GM18858 (cell line): ENCODE results near the gene GMIP.
"Not testable (repeated sequence)": the region's sequence is repeated elsewhere in the genome, so short reads cannot be mapped to it uniquely, and the experiment has no call there.

Experiments used
- ATAC-seq: cut with Tn5 transposase; IDR thresholded peaks from one replicate; pipeline ENCODE4 v1.9.1; 2021; ENCODE audit not compliant: unreplicated experiment

The GMIP gene

DNA sequence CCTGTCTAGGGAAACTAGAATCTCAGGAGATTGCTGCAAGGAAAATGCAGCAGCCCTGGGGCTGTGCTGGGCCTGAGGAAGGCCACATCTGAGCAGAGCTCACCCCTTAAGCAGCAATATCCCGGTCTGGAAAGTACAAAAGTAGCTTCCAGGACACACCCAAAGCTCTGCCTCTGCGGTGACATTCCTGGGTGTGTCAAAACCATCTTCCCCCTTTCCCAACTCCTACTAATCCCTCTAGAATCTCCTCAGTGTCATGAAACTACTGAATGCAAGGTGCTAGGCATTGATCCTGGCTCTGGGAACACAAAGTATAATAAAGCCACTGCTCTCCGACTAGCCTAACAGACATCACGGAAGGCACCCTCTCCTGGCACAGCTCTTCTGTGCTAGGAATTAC is 30.0 kb downstream of the GMIP start:
- ATAC-seq: no peak

DNA sequence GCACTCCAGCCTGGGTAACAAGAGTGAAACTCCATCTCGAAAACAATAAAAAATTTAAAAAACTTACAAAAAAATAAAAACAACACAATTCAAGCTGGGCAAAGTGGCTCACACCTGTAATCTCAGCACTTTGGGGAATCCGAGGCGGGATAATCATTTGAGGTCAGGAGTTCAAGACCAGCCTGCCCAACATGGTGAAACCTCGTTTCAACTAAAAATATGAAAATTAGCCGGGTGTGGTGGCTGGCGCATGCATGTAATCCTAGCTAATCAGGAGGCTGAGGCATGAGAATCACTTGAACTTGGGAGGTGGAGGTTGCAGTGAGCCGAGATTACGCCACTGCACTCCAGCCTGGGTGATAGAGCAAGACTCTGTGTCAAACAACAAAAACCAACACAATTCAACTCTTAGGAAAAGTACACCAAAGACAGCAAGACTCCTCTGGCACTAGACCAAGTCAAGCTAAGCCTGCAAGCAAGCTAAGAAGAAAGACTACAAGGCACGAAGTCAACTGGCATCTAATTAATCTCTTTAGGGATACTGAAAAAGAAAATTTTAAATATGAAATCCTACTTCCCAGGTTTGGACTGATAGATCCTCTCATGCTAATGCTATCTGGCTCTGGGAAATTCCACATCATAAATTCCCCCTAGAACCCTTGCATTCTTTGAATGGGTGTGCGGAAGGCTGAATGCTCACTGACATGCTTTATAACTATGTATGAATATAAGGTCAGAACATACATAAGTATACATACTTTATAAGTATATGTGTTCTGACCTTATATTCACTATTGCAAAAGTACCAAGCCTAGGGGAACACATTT is 32.9 kb downstream of the GMIP start:
- no peak for ATAC-seq

DNA sequence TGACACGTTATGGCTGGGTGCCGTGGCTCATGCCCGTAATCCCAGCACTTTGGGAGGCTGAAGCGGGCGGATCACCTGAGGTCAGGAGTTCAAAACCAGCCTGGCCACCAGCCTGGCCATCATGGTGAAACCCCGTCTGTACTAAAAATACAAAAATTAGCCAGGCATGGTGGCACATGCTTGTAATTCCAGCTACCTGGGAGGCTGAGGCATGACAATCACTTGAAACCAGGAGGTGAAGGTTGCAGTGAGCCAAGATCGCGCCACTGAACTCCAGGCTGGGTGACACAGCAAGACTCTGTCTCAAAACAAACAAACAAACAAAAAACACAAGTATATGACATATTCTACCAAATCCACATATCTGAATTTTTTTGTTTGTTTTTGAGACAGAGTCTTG is 36.8 kb downstream of the GMIP start:
- ATAC-seq: not testable (repeated sequence)

DNA sequence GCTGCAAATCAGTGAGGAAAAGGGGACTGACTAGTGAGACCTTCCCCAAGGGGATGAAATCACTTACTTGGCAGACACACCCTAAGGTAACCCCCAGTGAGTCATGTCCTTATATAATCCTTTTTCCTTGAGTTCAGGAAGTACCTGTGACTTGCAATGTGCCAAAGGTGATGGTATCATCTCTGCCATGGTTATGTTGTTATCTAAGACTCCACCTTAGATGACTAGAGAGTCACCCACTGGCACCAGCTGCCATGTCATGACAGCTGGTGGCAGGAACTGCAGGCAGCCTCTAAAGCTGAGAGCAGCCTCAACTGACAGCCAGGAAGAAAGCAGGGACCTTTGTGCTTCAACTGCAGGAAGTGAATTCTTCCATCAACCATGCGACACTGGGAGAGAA is 37.4 kb downstream of the GMIP start:
- no peak for ATAC-seq

DNA sequence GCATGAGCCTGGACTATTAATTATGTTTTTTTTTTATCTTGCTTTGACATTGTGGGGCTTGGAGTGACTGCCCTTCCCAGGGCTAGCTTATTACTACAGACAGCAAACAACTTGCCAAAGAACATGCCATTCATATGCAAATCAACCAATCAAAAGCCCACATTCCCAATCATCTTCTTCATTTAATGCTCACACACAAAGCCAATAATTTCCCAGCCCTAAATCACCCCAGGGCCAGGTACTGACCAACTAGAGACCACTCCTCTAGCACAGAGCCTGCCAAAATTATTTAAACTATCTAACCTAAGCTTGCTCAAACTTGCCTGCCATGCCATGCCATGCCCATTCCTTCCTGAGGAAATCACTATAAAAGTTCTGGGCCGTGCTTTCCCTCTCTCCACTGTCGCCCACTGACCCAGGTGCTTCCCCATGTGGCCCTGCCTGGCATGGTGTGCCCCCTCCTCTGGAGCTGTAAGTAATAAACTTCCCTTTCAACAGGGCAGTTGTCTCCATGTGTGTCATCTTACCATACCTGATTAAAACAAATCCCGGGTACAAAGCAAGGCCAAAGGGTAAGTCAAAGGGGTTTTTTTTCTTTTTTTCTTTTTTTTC is 40.6 kb downstream of the GMIP start:
- no peak for ATAC-seq

DNA sequence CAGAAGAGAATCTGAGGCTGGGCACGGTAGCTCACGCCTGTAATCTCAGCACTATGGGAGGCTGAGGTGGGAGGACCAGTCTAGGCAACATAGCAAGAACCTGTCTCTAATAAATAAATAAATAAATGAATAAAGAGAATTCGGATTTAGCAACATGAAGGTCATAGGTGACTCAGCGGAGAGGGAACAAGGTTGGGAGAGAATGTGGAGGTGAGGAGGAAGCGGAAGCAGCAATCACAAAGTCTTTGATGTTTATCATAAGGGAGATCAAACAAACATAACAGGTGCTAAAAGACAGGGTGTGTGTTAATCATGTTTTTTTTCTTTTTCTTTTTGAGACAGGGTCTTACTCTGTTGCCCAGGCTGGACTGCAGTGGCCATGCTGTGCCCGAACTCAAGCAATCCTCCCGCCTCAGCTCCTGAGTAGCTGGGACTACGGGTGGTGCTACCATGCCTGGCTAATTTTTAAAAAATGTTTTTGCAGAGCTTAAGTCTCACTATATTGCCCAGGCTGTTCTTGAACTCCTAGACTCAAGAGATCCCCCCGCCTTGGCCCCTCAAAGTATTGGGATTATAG is 41.2 kb downstream of the GMIP start:
- no peak for ATAC-seq

DNA sequence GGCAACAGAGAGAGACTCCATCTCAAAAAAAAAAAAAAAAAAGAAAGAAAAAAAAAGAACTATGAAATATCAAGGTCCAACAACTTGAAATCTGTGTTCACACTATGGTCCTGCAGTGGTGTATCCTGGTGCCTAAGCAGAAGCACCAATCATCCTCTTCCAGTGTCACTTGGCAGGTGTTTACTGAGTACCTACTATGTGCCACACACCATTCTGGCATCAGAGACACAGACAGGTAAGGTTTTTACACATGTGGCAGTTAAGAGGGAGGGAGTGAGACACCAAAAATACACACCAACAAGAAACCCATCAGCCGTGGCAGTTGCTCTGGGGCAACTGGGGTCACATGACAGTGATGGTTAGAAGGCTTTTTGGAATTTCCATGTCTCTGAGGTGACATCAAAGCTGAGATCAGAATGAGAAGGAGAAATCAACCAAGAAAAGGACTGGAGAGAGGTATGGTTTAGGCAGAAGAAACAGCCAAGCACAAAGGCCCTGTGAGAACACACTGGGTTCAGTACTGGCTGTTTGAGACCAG is 42.6 kb downstream of the GMIP start:
- ATAC-seq: no peak

DNA sequence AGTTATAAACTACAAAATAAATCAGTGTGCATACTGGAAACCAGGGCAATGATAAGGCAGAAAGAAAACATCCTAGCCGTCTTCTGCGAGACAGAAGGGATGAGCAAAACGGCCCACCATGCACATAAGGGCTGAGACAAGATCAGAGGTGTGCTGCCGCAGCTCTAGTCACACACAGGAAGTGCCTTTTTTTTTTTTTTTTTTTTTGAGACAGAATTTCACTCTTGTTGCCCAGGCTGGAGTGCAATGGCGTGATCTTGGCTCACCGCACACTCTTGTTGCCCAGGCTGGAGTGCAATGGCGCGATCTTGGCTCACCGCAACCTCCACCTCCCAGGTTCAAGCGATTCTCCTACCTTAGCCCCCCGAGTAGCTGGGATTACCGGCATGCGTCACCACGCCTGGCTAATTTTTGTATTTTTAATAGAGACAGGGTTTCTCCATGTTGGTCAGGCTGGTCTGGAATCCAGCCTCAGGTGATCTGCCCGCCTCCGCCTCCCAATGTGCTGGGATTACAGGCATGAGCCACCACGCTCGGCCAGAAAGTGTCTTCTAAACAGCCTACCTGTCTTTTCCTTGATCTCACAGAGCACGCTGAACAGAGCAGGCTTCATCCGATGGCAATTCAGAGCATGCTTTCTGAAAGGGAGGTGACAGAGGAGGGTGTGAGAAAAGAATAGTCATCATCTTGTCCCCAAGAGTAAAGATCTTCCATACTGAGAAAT is 44.6 kb downstream of the GMIP start:
- ATAC-seq: not testable (repeated sequence)

DNA sequence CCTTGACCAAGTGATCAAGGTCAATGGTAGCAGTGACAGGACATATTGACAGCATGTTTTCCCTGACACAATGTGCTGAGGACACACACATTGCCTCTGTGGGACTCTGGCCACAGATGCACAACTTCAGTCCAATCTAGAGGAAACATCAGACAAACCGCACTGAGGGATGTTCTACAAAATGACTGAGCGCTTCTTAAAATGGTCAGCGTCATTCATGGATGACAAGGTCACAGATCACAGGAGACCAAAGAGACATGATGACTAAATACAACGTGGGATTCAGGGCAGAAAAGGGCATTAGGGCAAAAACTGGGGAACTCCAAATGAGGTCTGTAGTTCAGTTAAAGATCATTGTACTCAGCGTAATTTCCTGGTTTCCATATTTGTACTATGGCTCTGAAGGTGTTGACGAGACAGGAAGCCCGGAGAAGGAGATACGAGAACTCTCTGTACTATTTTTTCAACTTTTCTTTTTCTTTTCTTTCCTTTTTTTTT is 45.6 kb downstream of the GMIP start:
- peak; percentile 68 for ATAC-seq

DNA sequence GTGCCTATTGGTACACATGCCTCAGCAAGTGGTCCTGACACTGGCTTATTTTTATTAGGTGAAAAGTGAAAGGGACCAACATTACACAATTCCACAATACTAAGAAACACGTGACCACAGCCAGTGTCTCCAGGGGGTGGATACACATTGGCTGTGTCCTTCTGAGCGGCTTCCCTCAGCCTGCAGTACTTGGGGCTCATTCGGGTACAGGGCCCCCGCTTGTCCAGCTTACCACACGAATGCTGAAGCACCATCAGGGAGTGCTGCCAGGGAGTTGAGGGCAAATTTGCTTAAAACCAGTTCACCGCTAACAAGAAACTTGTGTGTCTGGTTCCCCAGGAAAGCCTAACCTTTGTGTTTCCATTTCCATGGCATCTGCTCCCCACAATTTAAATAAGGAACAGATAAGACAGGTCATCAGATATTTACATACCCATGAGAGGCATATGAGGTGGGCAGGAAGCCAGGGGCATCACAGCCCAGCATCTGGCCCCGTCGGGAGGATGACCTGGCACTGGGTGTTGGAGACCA is 48.2 kb downstream of the GMIP start:
- ATAC-seq: no peak

DNA sequence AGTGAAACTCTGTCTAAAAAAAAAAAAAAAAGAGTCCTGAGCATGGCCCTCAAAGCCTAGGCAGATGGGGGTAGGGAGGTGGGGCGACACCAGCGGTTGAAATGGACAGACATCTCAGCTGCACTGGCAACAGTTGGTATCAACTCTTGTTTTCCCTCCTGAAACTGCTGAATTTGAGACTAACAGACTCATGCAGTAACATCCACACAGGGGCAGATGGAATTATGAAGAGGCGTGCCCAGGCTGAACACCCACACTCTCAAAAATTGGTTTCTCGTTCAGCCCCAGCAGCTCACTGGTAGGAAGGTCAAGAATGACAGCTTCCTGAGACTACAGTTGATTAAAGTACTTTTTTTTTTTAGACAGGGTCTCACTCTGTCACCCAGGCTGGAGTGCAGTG is 49.1 kb downstream of the GMIP start:
- no peak for ATAC-seq

DNA sequence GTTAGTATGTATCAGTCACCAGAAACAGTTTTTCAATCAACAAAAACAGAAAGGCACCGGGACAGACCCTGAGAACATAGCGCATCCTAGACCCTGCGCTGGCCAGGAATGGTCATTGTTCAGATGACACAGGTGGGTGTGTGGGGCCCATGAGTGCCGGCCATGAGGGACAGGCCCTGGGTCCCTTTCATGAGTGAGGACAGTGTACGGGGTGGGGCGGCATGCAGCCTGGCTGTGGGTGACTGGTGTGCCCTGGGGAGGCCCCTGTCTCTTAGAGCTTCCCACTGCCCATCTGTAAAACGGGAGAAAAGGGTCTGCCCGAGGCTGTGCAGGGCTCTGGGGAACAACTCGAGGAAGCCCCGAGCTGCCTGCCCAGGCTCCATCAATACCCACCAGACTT is 50.8 kb downstream of the GMIP start:
- no peak for ATAC-seq

DNA sequence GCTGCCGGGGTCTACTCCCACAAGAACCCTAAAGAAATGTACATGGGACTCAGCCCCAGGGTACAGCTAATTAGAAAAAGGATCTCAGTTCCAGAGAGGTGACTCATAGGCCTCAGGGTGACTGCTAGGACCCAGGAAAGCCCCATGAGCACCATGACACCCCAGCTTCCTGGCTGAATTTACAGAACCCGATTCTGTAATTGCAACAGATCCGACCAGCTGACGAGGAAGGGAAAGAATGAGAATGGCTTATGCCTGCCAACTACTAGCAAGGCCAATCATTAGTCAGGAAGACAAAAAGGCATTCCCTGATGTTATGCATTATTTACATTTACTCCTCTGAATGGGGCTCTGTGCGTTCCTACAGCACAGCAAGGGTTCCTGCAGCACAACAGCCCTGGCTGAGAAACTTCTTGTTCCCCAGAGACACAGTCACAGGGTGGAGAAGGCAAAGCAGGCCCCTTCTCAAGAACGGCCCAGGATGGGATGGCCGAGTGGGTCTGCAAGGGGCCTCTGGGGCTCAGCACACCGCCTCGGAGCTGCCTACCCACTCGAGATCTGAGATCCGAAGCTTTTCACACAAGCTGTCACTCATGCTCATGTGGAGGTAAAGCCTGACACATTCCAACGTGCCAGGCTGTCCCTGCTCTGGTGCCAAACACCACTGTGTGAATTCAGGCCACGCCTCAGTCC is 52.2 kb downstream of the GMIP start:
- ATAC-seq: no peak

DNA sequence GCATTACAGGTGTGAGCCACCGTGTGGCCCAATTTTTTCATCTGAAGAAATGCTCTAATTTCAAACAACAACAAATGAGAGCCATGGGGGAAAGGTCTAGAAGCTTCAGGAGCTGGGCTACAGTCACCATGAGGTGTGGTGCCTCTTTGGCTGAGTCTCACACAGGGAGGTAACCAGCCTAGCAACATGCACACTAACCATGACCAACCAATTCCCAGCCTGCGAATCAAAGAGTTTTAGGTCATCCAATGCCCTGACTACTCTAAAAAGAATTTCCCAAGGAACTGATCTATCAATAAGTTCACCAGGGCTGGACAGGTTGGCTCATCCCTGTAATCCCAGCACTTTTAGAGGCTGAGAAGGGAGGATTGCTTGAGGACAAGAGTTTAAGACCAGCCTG is 54.9 kb downstream of the GMIP start:
- no peak for ATAC-seq

DNA sequence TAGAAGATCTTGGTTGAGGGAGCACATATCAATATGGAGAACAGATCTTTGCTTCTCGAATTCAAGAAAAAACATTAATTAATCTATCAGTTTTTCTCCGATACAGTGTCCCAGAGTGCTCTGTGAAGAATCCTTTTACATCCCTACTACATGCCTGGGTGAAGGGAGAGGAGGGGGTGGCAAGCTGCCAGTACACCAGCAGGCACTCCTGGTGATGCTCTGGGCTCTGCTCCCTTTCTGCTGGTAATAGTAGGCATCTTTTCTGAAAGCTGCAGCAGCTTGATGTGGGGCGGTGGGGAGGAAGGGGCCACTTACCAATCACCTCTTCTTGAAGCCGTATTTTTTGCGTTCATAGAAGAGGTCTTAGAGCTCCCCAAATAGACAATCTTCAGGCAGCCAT is 55.7 kb downstream of the GMIP start:
- no peak for ATAC-seq

DNA sequence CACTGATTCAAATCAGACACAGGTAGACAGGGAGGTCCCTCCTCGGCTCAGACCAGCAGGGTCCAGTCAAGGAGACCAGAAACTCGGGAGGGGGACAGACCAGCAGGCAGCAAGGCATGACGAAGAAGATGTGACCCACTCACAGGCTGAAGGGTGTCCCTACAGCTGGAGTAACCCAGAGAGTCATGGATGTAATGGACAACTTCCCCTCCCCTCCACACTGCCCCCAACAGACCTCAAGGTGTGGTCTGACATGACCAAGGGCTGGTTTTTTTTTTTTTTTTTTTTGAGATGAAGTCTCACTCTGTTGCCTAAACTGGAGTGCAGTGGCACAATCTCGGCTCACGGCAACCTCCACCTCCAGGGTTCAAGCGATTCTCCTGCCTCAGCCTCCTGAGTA is 59.1 kb downstream of the GMIP start:
- no peak for ATAC-seq

DNA sequence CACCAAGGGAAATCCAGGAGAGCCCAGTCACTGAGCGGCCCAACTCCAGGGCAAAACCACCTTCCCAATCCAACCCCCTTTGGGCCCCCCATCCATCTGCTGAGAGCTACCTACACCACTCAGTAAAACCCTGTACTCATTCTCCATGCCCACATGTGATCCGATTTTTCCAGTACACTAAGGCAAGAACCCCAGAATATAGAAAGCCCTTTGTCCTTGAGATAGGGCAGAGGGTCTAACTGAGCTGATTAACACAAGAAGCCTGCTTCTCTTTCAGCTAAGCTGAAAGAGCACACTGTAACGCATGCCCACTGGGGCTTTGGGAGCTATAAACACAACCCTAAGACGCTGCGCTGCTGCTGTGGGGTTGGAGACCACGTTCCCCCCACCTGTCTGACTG is 61.0 kb downstream of the GMIP start:
- no peak for ATAC-seq

DNA sequence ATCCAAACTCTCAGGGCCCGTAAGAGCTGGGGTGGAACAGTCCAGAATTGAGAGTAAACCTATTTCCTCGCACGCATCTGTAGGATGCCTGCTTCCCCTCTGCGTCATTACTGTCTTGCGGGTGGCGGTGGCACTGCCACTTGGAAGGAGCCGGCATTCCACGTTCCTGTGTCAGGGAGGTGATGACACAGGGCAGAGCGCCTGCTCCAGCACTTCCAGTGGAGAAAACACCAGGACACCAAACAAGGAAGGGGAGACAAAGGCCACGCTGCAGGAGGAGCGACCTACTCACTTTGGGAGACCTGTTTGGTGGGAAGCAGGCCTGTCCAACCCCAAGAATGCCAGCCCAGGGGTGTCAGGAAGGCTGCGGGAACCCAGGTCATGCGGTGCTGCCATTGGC is 62.1 kb downstream of the GMIP start:
- ATAC-seq: no peak

DNA sequence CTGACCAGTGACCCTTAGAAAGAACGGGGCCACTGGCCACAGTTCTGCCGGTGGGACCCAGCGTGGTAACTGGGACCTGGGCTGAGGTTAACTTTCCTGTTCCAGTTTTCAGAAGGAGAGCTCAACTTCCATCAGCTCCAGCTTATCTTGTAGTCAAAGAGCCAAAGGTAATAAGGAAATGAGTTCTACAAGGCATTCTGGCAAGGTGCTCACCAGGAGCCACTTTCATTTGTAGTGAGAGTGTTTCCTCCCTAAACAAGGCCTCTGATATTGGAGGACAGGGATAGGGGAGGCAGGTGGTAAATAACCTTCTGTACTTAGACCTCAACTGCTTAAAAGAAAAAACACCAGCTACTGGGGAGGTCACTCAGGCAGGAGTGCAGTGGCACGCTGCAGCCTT is 63.0 kb downstream of the GMIP start:
- ATAC-seq: no peak

DNA sequence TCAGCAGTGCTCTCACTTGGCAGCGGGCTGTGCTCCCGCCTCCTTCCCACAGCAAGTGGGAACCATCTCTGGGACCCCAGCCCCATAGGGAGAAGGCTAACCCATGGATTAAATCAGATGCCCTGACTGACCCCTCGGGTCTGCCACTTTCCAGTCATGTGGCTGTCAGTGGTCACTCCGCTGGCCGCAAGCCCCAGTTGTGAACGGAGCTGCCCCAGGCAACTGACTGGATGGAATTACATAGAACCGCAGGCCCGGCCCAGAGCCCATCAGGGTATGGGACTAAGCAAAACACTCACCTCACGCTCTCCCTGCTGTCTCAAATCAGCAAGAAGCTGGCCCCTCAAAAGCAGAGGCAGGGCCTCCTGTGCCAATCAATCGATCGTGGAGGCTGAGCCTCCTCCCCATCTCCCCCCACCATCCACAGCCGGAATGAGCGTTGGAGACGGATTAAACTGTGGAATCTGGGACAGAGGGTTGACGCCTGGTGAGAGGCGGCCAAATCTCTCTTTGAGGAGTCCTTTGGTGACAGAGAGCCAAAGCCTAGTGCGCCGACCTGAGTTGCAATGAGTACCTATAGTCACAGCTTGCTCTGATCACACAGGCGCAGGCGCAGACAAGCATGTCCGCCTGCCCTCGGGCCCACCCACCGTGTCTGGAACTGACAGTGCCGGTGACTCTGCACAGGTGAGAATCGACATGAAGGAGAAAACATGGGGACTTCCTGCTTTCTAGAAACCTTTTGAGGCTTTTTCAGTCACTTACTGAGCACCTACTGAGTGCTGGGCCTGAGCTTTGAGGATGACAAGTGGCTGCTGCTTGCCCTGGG is 63.7 kb downstream of the GMIP start:
- ATAC-seq: no peak
